Astrocyte (in vitro differentiated cells and primary cell): ENCODE results near the gene GTF2IRD1. TPM values are rescaled to one million over a fixed set of nuclear protein-coding genes. Genes with fewer than 3 reads are reported as not detected.
A peak's percentile ranks its signal among the peaks of the same experiment; 100 is the strongest.

Source experiments
- DNase-seq: peaks from one replicate; pipeline ENCODE4 v3.0.0-alpha.2; 2010; ENCODE audit warnings: low read depth
- FAIRE-seq: peaks from 2 replicates; lab custom pipeline; 2011; peaks lifted over from hg19 to GRCh38; lab: Jason Lieb, UNC
- H2AFZ ChIP-seq: 2 replicates; pipeline ENCODE4 v1.6.0; 2012; ENCODE audit warnings: low read depth, low read length, inconsistent platforms
- H3K27ac ChIP-seq: 2 replicates; pipeline ENCODE4 v1.5.1; 2011; ENCODE audit warnings: low read depth, low read length, inconsistent platforms
- H3K27me3 ChIP-seq: 2 replicates; pipeline ENCODE4 v1.6.0; 2011; ENCODE audit warnings: low read length, inconsistent platforms; ENCODE audit not compliant: insufficient read depth
- H3K36me3 ChIP-seq: 2 replicates; pipeline ENCODE4 v1.5.1; 2011; ENCODE audit warnings: low read length, inconsistent platforms; ENCODE audit not compliant: insufficient read depth
- H3K4me1 ChIP-seq: 2 replicates; pipeline ENCODE4 v1.5.1; 2011; ENCODE audit warnings: low read length, inconsistent platforms; ENCODE audit not compliant: insufficient read depth
- H3K4me2 ChIP-seq: 2 replicates; pipeline ENCODE4 v1.6.0; 2012; ENCODE audit warnings: low read length, inconsistent platforms
- H3K4me3 ChIP-seq: 2 replicates; pipeline ENCODE4 v1.5.1; 2011; ENCODE audit warnings: low read depth, mild to moderate bottlenecking, low read length, inconsistent platforms; ENCODE audit not compliant: insufficient read depth
- H3K79me2 ChIP-seq: 2 replicates; pipeline ENCODE4 v1.6.0; 2012; ENCODE audit warnings: mild to moderate bottlenecking, low read length, inconsistent platforms; ENCODE audit not compliant: insufficient read depth
- H3K9ac ChIP-seq: 2 replicates; pipeline ENCODE4 v1.6.0; 2012; ENCODE audit warnings: mild to moderate bottlenecking, low read length, inconsistent platforms
- H3K9me3 ChIP-seq: 2 replicates; pipeline ENCODE4 v1.5.1; 2012; ENCODE audit warnings: low read depth, mild to moderate bottlenecking, low read length, inconsistent platforms; ENCODE audit not compliant: insufficient read depth
- H4K20me1 ChIP-seq: 2 replicates; pipeline ENCODE4 v1.6.0; 2012; ENCODE audit warnings: low read length, inconsistent platforms; ENCODE audit not compliant: insufficient read depth
- H3K27ac Mint-ChIP-seq: one replicate; pipeline ENCODE4 v1.8.0; 2021; ENCODE audit warnings: mild to moderate bottlenecking, mixed read lengths; ENCODE audit not compliant: unreplicated experiment
- H3K27me3 Mint-ChIP-seq: one replicate; pipeline ENCODE4 v1.8.0; 2021; ENCODE audit warnings: low read depth, mixed read lengths; ENCODE audit not compliant: unreplicated experiment
- H3K36me3 Mint-ChIP-seq: one replicate; pipeline ENCODE4 v1.8.0; 2021; ENCODE audit warnings: low read depth, mixed read lengths; ENCODE audit not compliant: unreplicated experiment
- H3K4me1 Mint-ChIP-seq: one replicate; pipeline ENCODE4 v1.8.0; 2021; ENCODE audit warnings: low read depth, mixed read lengths; ENCODE audit not compliant: unreplicated experiment
- H3K4me3 Mint-ChIP-seq: one replicate; pipeline ENCODE4 v1.8.0; 2021; ENCODE audit warnings: mild to moderate bottlenecking, moderate library complexity, mixed read lengths; ENCODE audit not compliant: unreplicated experiment
- H3K9me3 Mint-ChIP-seq: one replicate; pipeline ENCODE4 v1.8.0; 2021; ENCODE audit warnings: mild to moderate bottlenecking, mixed read lengths; ENCODE audit not compliant: unreplicated experiment
- CTCF ChIP-seq: IDR thresholded peaks from 2 replicates; pipeline ENCODE4 v1.5.1; 2011; ENCODE audit warnings: low read depth, mild to moderate bottlenecking, inconsistent platforms, low read length, moderate library complexity; ENCODE audit not compliant: insufficient read depth
- EZH2 ChIP-seq: IDR thresholded peaks from 2 replicates; pipeline ENCODE4 v1.6.1; 2012; ENCODE audit warnings: mild to moderate bottlenecking, low read length, inconsistent platforms; ENCODE audit not compliant: insufficient read depth
- total RNA-seq: library from RNA; stranded (reverse); gene quantifications from 2 replicates; pipeline ENCODE4 v1.2.1, GENCODE V29; 2021

GTF2IRD1 gene
- total RNA-seq, 1 donor from 2014 or later = 19.3 TPM

GRCh38 chr7:74625446-74625845 lies 171.7 kb downstream of the GTF2IRD1 start:
- H3K4me3 Mint-ChIP-seq = no peak overlapping the region
- peaks cover 3% of the 10 kb centered on the region for H3K27me3 Mint-ChIP-seq
- DNase-seq = peak; percentile 34
- Histone ChIP-seq H3K36me3 (no peaks in the 10 kb centered on the region), H3K4me3 (no peak overlapping the region), H3K27me3 (no peaks in the 10 kb centered on the region), H3K4me1 (no peaks in the 10 kb centered on the region), H3K79me2 (no peaks in the 10 kb centered on the region), H2AFZ (no peak overlapping the region), H3K9ac (no peak overlapping the region), H3K9me3 (no peaks in the 10 kb centered on the region), H3K27ac (no peak overlapping the region), H3K4me2 (no peak overlapping the region), H4K20me1 (no peaks in the 10 kb centered on the region)
- H3K27ac Mint-ChIP-seq = no peak overlapping the region
- H3K9me3 Mint-ChIP-seq = no peaks in the 10 kb centered on the region
- TF ChIP-seq EZH2 (no peak), CTCF (peak; percentile 18)
- FAIRE-seq = no peak
- peaks cover 4% of the 10 kb centered on the region for H3K4me1 Mint-ChIP-seq
- H3K36me3 Mint-ChIP-seq = no peaks in the 10 kb centered on the region

GRCh38 chr7:74627661-74628411 lies 174.1 kb downstream of the GTF2IRD1 start:
- no peak overlapping the region for H3K27ac Mint-ChIP-seq
- H3K4me2 ChIP-seq = peak overlapping the region; percentile 31

More at GRCh38 chr7:74627661-74628411, 174.1 kb downstream of the GTF2IRD1 start:
- no peak overlapping the region for H3K4me3 Mint-ChIP-seq
- no peak overlapping the region for H3K9ac ChIP-seq
- H3K27ac ChIP-seq = no peak overlapping the region
- no peaks in the 10 kb centered on the region for H3K36me3 Mint-ChIP-seq
- peaks cover 2% of the 10 kb centered on the region for H3K27me3 Mint-ChIP-seq
- no peaks in the 10 kb centered on the region for H4K20me1 ChIP-seq
- no peaks in the 10 kb centered on the region for H3K79me2 ChIP-seq
- H3K36me3 ChIP-seq = no peaks in the 10 kb centered on the region
- H3K27me3 ChIP-seq = no peaks in the 10 kb centered on the region
- no peak for FAIRE-seq
- H3K9me3 Mint-ChIP-seq = no peaks in the 10 kb centered on the region
- H3K4me1 ChIP-seq = no peaks in the 10 kb centered on the region
- H2AFZ ChIP-seq = peak overlapping the region; percentile 62
- no peak overlapping the region for H3K4me3 ChIP-seq
- H3K4me1 Mint-ChIP-seq = peaks cover 4% of the 10 kb centered on the region
- no peak for TF ChIP-seq EZH2
- no peak for TF ChIP-seq CTCF
- no peak for DNase-seq
- H3K9me3 ChIP-seq = no peaks in the 10 kb centered on the region
